ENCODE results near the gene USP31. TPM values are rescaled to one million over a fixed set of nuclear protein-coding genes. Genes with fewer than 3 reads are reported as not detected.

The USP31 gene, protein sequence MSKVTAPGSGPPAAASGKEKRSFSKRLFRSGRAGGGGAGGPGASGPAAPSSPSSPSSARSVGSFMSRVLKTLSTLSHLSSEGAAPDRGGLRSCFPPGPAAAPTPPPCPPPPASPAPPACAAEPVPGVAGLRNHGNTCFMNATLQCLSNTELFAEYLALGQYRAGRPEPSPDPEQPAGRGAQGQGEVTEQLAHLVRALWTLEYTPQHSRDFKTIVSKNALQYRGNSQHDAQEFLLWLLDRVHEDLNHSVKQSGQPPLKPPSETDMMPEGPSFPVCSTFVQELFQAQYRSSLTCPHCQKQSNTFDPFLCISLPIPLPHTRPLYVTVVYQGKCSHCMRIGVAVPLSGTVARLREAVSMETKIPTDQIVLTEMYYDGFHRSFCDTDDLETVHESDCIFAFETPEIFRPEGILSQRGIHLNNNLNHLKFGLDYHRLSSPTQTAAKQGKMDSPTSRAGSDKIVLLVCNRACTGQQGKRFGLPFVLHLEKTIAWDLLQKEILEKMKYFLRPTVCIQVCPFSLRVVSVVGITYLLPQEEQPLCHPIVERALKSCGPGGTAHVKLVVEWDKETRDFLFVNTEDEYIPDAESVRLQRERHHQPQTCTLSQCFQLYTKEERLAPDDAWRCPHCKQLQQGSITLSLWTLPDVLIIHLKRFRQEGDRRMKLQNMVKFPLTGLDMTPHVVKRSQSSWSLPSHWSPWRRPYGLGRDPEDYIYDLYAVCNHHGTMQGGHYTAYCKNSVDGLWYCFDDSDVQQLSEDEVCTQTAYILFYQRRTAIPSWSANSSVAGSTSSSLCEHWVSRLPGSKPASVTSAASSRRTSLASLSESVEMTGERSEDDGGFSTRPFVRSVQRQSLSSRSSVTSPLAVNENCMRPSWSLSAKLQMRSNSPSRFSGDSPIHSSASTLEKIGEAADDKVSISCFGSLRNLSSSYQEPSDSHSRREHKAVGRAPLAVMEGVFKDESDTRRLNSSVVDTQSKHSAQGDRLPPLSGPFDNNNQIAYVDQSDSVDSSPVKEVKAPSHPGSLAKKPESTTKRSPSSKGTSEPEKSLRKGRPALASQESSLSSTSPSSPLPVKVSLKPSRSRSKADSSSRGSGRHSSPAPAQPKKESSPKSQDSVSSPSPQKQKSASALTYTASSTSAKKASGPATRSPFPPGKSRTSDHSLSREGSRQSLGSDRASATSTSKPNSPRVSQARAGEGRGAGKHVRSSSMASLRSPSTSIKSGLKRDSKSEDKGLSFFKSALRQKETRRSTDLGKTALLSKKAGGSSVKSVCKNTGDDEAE (N-terminal part only)
- 3.4 and 5.1 TPM in 2 replicates for total RNA-seq

GRCh38 chr16:23149267-23149992 lies at the start of gene USP31:
TSS of gene USP31 (minus strand) at chr16:23149452. CDS start at chr16:23149270, 182 bp downstream.

GRCh38 chr16:23182679-23183542 lies 33.7 kb upstream of the USP31 start, which contains the start of gene SCNN1G:
TSS of gene SCNN1G (plus strand) at chr16:23182745. CDS start at chr16:23186272, 3,527 bp downstream.

Other genes with a start within 250 kb of the USP31 start
- not detected in 2 replicates for gene SCNN1G, start 33.3 kb upstream of the USP31 start, total RNA-seq
- not detected in 2 replicates for gene SCNN1B, start 152.8 kb upstream of the USP31 start, total RNA-seq

All from smooth muscle cell of bladder (primary cell).